Lower leg skin (tissue), 4 donors: ENCODE results near the gene TPRX1. TPM values are rescaled to one million over a fixed set of nuclear protein-coding genes. Genes with fewer than 3 reads are reported as not detected.

ENCODE experiments used
- DNase-seq, 2 donors: peaks; one replicate each; pipeline ENCODE4 v3.0.0-alpha.2; 2019; ENCODE audit warnings: low spot score in 2 of 2
- H3K4me3 ChIP-seq: fragments of 200-600 bp; sonication (generic); 2 replicates; pipeline ENCODE4 v1.5.1; 2017; ENCODE audit warnings: mild to moderate bottlenecking, low read depth; ENCODE audit not compliant: poor library complexity, severe bottlenecking
- CTCF ChIP-seq, 3 donors: fragments of 450-650 bp; IDR thresholded peaks; one replicate each; pipeline ENCODE4 v1.5.1; 2016; ENCODE audit warnings: antibody characterized with exemption in 3 of 3, mild to moderate bottlenecking in 3 of 3, moderate library complexity in 2 of 3
- POLR2A ChIP-seq, 2 donors: fragments of 450-650 bp; IDR thresholded peaks; one replicate each; pipeline ENCODE4 v1.6.1; 2016 to 2017; ENCODE audit warnings: antibody characterized with exemption in 2 of 2, mild to moderate bottlenecking in 1 of 2, moderate library complexity in 1 of 2
- WGBS, 2 donors: methylation state at CpG; one replicate each; pipeline ENCODE4 v1.1.5; 2018; 5-methylcytosine and 5-hydroxymethylcytosine counted together
- intact Hi-C: fragments of 100-400 bp; cut with DNase I; formaldehyde crosslinking; loops from one replicate; pipeline ENCODE4 v1.15.0; 2023; ENCODE audit warnings: low total_unique reads
- total RNA-seq, 4 donors: library from RNA; depleted of rRNA; stranded (reverse); fragments of >200 nt; gene quantifications; one replicate each; pipeline ENCODE4 v1.1.0, GENCODE V29; 2016

Gene TPRX1
- total RNA-seq, 4 donors from 2014 or later: not detected

GRCh38 chr19:47755762-47756626 lies 48.4 kb downstream of the TPRX1 start:
- H3K4me3 ChIP-seq: no peak overlapping the region
- intact Hi-C loops: no loop called here
- 85 to 90% methylated on average over 22 to 28 of the region's 28 CpGs for WGBS, 2 donors
- DNase-seq: no peak
- TF ChIP-seq CTCF (IDR thresholded peaks at IDR 0.05) (no peak), POLR2A (IDR thresholded peaks at IDR 0.05) (no peak)

DNA sequence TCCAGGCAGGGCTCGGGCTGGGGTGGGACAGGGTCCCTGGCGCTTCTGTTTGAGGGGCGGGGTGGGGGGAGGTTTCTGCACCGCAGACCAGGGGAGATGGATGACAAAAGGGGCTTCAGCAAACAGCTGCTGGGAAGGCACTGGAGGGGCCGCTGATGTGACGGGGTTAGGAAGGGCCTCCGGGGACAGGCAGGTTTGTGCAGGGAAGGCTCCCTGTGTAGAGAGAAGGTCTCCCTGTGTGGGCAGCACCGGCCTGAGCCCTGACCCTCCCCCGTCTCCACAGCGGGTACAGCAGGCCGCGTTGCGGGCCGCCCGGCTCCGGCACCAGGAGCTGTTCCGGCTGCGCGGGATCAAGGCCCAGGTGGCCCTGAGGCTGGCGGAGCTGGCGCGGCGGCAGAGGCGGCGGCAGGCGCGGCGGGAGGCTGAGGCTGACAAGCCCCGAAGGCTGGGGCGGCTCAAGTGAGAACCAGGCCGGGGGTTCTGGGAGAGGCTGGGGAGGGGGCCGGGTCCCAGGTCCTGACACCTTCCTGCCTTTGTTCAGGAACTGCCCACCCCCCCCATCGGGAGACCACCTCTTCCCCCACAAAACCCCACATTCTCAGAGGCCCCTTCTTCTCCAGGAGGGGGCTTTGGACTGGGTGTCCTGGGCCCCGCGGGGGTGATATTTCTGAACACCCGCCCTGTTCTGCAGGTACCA lies 49.1 kb downstream of the TPRX1 start:
- intact Hi-C loops: no loop called here
- TF ChIP-seq POLR2A (IDR thresholded peaks at IDR 0.05) (no peak), CTCF (IDR thresholded peaks at IDR 0.05) (no peak)
- WGBS, 2 donors: 90 to 92% methylated on average over 36 of the region's 36 CpGs
- DNase-seq: no peak
- no peak overlapping the region for H3K4me3 ChIP-seq

DNA sequence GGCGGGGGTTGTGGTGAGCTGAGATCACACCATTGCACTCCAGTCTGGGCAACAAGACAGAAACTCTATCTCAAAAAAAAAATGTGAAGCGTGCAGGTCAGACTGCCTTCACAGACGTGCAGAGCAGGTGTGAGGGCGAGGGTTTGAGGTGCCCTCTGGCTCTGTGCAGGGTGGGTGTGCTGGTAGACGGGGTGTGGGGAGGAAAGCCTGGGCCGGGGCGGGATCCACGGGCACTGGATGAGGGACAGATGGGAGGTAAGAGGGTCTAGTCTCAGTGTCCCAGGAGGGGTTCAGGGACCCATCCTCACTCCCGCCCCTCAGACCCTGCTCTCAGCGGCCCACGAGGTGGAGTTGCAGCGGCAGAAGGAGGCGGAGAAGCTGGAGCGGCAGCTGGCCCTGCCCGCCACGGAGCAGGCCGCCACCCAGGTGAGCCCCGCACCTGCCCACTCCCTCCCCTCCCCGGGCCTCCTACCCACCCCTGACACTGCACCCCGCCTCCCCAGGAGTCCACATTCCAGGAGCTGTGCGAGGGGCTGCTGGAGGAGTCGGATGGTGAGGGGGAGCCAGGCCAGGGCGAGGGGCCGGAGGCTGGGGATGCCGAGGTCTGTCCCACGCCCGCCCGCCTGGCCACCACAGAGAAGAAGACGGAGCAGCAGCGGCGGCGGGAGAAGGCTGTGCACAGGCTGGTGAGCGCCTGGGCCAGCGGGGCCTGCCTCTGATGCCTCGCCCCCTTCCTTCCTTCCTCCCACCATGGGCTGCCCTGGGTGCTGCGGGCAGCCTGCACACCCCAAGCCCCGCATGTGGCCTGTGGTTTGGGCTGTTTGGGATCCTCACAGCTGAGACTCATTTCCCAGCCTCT lies 49.9 kb downstream of the TPRX1 start:
- intact Hi-C loops: no loop called here
- TF ChIP-seq POLR2A (IDR thresholded peaks at IDR 0.05) (no peak), CTCF (IDR thresholded peaks at IDR 0.05) (no peak)
- 82 to 92% methylated on average over 24 to 28 of the region's 37 CpGs for WGBS, 2 donors
- H3K4me3 ChIP-seq: no peak overlapping the region
- DNase-seq: no peak

DNA sequence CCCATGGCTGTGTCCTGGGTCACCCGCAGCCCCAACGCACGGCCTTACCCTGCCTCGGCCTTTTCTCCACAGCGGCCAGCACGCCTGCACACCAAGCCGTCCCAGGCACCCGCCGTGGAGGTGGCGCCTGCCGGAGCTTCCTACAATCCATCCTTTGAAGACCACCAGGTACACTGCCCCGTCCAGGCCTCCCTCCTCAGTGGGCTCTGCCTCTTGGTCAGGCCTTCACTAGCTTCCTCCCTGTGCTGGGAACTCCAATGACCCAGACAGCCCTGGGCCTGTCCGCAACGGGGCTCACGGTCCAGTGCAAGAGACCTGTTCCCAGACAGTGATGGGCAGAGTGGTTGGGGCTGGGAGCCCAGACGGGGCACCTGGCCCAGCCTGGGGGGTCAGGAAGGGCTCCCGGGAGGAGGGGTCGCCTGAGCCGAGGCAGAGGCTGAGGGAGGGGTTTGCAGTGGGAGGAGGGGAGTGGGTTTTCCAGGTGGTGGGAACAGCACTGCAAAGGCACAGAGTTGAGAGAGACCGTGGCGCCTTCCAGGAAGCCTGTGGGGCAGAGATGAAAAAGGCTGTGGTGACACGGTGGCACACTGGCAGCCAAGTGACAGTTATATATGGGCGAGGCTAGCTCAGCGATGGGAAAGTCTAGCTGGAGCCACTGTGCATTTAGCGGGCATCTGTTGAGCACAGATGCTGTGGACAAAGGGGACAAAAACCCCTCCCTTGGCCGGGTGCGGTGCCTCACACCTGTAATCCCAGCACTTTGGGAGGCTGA lies 51.7 kb downstream of the TPRX1 start:
- 87 to 93% methylated on average over 27 of the region's 27 CpGs for WGBS, 2 donors
- DNase-seq: no peak
- no peak overlapping the region for H3K4me3 ChIP-seq
- TF ChIP-seq POLR2A (IDR thresholded peaks at IDR 0.05) (no peak), CTCF (IDR thresholded peaks at IDR 0.05) (no peak)
- intact Hi-C loops: no loop called here

Other genes starting within 250 kb of the TPRX1 start
- 1 to 10 TPM in 1 of 4 donors, under 1 TPM in 2, not detected in 1; 0.08 to 1.5 (median 0.69) TPM for gene ZNF541, start 231.4 kb downstream of the TPRX1 start, total RNA-seq
- 10 to 100 TPM; 12.5 to 25.4 (median 18.4) TPM for gene BICRA, start 195.4 kb downstream of the TPRX1 start, total RNA-seq
- 10 to 100 TPM; 49.4 to 89.4 (median 66.0) TPM for gene EHD2, start 91.1 kb downstream of the TPRX1 start, total RNA-seq
- gene NOP53, start 59.0 kb downstream of the TPRX1 start, total RNA-seq: 100 to 1,000 TPM; 537 to 842 (median 746) TPM
- gene SELENOW, start 25.8 kb downstream of the TPRX1 start, total RNA-seq: 100 to 1,000 TPM; 487 to 722 (median 609) TPM
- gene CRX, start 17.4 kb upstream of the TPRX1 start, total RNA-seq: not detected
- gene TPRX2, start 54.7 kb upstream of the TPRX1 start, total RNA-seq: not detected
- not detected for gene SULT2A1, start 81.8 kb upstream of the TPRX1 start, total RNA-seq
- not detected for gene BSPH1, start 187.6 kb upstream of the TPRX1 start, total RNA-seq
- not detected for gene ELSPBP1, start 190.1 kb upstream of the TPRX1 start, total RNA-seq
- not detected for gene CABP5, start 239.5 kb upstream of the TPRX1 start, total RNA-seq